ENCODE measurements around the gene RAB17.

GRCh38 chr2:237604391-237604790, 13.9 kb upstream of the RAB17 start:
- TF ChIP-seq, protein P1, sequence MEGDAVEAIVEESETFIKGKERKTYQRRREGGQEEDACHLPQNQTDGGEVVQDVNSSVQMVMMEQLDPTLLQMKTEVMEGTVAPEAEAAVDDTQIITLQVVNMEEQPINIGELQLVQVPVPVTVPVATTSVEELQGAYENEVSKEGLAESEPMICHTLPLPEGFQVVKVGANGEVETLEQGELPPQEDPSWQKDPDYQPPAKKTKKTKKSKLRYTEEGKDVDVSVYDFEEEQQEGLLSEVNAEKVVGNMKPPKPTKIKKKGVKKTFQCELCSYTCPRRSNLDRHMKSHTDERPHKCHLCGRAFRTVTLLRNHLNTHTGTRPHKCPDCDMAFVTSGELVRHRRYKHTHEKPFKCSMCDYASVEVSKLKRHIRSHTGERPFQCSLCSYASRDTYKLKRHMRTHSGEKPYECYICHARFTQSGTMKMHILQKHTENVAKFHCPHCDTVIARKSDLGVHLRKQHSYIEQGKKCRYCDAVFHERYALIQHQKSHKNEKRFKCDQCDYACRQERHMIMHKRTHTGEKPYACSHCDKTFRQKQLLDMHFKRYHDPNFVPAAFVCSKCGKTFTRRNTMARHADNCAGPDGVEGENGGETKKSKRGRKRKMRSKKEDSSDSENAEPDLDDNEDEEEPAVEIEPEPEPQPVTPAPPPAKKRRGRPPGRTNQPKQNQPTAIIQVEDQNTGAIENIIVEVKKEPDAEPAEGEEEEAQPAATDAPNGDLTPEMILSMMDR (conservative IDR thresholded peaks at IDR 0.05; ENCODE audit: low read length) = no peak
- no peak for TF ChIP-seq EZH2phosphoT487 (IDR thresholded peaks at IDR 0.05; ENCODE audit: borderline replicate concordance)
